GM12872 (cell line): ENCODE results near the gene TTC32.

Source experiments
- TF ChIP-seq, protein P1 (sequence below): IDR thresholded peaks from 3 replicates; pipeline ENCODE4 v1.5.1; 2011; ENCODE audit warnings: low read depth, mild to moderate bottlenecking, low read length, moderate library complexity; ENCODE audit not compliant: insufficient read depth

TTC32 gene

DNA sequence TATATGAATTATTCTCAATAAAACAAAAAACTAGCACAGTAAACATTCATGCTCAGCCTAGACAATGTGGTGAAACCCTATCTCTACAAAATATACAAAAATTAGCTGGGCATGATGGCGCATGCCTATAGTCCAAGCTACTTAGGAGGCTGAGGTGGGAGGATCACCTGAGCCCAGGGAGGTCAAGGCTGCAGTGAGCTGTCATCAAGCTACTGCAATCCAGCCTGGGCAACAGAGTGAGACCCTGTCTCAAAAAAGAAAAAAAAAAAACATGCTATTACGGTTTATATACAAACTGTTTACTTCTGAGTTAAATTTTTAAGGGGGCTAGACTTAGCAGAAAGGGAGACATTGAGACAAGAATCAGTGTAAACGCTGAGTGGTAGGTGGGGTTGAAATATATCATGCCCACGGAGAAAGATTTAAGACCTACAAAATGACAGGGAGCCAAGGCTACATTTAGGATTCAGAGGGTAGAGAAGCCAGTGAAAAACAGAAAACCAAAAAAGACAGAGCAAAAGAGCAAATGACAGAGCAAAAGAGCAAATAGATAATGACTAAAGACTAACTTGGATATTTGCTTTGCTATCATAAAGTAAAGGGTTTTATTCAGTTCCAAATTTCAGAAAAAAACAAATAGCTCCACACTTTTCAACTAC, 7.5 kb downstream of the TTC32 start:
- TF ChIP-seq, protein P1, sequence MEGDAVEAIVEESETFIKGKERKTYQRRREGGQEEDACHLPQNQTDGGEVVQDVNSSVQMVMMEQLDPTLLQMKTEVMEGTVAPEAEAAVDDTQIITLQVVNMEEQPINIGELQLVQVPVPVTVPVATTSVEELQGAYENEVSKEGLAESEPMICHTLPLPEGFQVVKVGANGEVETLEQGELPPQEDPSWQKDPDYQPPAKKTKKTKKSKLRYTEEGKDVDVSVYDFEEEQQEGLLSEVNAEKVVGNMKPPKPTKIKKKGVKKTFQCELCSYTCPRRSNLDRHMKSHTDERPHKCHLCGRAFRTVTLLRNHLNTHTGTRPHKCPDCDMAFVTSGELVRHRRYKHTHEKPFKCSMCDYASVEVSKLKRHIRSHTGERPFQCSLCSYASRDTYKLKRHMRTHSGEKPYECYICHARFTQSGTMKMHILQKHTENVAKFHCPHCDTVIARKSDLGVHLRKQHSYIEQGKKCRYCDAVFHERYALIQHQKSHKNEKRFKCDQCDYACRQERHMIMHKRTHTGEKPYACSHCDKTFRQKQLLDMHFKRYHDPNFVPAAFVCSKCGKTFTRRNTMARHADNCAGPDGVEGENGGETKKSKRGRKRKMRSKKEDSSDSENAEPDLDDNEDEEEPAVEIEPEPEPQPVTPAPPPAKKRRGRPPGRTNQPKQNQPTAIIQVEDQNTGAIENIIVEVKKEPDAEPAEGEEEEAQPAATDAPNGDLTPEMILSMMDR = no peak

DNA sequence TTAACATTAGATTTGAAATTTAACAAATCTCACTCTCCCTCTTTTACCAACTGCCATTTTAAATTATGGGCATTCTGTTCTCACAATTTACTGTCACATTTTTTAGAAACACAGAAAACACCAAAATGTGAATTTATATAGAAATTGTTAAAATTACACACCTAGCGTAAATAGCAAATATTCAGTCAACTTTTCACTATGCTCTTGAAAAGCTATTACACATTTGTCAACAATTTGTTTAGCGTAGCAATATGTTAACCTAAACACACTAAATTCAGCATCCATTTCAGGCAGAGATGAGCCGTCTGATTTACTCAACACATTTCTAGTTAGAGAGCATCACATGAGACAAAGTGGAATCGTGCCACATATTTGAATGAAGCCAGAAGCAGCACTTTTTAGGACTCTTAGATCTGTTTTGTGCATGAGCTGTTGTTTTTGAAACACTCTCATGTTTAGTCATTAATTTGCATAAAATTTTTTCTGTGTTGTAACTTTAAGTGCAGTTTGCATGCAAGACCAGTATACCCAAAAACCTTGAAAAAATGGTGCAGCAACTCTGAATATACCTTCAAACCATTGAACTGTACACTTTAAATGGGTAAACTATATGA, 8.2 kb downstream of the TTC32 start:
- TF ChIP-seq, protein P1 = no peak

DNA sequence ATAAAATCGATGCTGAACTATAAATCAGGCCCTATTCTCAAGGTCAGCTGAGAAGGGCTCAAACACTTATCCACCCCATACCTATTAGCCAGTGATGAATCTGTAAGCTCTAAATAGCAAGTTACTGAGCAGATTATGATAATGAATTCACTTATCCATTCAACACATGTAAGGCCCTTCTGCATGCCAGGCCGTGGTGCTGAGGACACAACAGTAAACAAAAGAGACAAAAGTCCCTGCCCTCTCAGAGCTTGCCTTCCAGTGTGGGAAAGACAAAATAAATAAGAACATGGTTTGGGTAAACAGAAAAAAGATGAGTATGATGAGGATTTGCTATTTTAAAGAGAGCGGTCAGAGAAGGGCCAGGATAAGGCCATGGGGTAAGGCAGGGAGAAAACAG, 11.7 kb downstream of the TTC32 start:
- TF ChIP-seq, protein P1 = no peak

- TF ChIP-seq, protein P1 = no peak
Observed at GRCh38 chr2:19888831-19889230, 13.0 kb downstream of the TTC32 start.

- TF ChIP-seq, protein P1 = no peak
Observed at GRCh38 chr2:19887510-19887909, 14.3 kb downstream of the TTC32 start.

DNA sequence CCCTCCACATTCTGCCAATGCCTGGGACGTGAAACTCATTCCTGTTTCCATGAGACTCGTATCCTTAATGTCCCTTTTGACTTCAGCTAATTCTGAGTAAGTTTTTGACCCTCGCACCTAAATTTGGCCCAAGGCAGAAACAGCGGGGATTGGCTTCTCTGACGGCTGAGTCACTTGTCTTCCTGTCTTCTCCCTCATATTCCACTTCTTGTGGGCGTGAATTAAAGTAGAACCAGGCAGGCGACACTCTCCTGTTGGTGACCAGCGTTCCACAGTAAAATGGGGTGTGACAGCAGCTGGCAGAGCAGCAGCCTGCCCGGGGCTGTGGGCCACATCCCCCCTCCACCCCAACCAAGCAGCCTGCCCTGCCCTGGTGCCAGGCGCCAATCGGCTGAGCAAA, 15.5 kb downstream of the TTC32 start:
- TF ChIP-seq, protein P1 = no peak

DNA sequence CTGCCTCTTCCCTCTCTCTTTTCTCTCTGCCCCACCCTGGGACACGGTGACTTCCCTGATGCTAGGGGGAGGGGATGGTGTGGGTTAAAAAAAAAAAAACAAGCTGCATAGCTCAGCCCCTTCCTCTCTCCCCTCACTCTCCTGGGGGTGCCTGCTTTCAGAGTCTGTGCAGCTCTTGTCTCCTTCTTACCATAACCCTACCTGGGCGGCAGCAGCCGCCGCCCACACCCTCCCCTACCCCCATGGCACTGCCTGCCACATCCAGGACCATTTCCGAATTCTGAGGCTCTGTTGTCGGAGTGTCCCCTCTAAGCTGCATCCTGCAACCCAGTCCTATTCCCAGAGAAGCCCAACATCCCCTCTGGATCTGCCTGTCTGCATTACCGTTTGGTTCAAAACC, 16.0 kb downstream of the TTC32 start:
- TF ChIP-seq, protein P1 = no peak
